SIG-M5 (cell line): ENCODE data around the gene GATAD1.
A peak's percentile ranks its signal among the peaks of the same experiment; 100 is the strongest.
"Not testable (repeated sequence)": the region's sequence is repeated elsewhere in the genome, so short reads cannot be mapped to it uniquely, and the experiment has no call there.

Source experiments
- DNase-seq: peaks from one replicate; lab custom pipeline; 2025; lab: John Stamatoyannopoulos, UW

GATAD1 gene

DNA sequence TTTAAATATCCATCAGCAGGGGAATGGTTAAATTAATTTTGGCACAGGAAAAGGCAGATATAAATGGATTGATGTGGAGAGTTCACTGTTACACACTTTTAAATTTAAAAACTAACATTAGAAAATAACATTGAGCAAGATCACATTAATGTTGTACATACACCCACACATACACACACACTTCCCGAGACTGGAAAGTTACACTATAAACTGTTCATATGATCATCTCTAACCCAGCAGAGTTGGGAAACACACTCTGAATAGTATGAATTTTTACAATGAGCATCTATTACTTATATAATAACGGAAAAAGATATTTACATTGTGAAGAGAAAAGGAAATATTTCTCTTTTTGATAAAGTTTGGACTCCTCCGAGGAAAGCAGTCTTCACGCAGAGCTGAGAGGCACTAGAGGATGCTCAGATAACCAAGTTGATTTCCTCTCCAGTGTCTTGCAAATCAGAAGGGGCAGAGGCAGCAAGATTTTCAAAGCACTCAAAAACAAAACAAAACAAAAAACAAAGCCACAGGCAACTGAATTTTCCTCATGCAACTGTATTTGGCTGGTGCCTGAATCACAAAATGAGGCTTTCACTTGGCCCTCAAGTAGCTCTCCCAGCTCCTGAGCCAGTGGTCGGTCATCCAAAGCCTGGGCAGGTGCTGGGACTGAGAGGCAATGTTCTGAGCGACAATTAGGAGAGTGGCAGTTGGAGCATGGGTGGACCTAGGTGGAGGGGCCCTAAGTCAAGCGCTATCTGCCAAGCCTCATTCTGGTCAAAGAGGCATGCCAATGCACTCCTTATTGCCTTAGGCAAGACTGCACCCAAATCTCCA, 10.5 kb upstream of the GATAD1 start:
- no peak for DNase-seq

GRCh38 chr7:92437956-92438491, 9.3 kb upstream of the GATAD1 start:
- no peak for DNase-seq

- not testable (repeated sequence) for DNase-seq
These were observed 4.6 kb upstream of the GATAD1 start for GRCh38 chr7:92442720-92443119.

- peak; percentile 22 for DNase-seq
These were observed 375 bp upstream of the GATAD1 start for GRCh38 chr7:92446869-92447344.

DNA sequence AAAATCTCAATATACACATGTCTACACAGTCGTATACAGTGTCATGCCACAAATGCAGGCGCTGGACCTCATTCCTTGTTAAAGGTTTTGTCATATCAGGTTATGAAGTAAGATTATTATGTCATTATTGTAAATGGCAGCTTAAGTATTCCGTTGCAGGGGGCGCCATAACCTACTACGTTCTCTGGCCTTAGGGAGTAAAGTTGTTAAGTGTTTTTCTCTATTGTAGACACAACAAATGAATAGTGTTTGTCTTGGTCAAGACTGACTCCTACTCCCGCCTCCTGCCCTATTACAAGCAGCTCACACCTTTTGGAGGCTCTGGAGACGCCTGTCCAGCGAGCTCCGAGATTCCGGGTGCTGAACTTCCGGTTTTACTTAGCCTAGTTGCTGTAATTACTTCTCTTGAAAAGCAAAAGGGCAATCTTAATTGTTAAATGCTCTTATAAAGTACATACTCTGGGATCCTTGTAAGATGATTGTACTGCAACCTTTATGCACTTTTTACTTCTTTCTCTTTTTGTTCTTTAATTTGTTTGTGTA, 994 bp downstream of the GATAD1 start:
- DNase-seq, result no peak

DNA sequence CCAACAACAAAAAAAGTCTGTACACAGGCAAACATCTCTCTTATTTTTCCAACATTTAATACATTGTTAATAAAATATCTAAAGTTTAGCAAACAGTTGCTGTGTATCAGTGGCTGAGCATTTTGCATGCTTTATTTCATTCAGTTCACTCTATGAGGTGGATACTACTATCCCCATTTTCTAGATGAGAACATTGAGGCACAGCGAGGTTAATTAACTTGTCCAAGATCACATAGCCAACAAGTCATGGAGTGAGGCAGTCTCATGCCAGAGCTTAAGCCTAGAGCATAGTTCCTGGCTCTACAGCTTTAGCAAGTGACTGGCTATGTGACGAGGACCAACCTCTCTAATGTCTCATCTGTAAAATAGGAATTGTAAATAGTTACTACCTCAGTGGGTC, 4.4 kb downstream of the GATAD1 start:
- DNase-seq, result no peak

GRCh38 chr7:92456236-92456635, 9.0 kb downstream of the GATAD1 start:
- DNase-seq, result no peak

- no peak for DNase-seq
These were observed 12.8 kb downstream of the GATAD1 start for GRCh38 chr7:92460109-92460508.

GRCh38 chr7:92460510-92460909, 13.2 kb downstream of the GATAD1 start:
- no peak for DNase-seq

- DNase-seq, result no peak
These were observed 14.0 kb downstream of the GATAD1 start for GRCh38 chr7:92461027-92462003.

DNA sequence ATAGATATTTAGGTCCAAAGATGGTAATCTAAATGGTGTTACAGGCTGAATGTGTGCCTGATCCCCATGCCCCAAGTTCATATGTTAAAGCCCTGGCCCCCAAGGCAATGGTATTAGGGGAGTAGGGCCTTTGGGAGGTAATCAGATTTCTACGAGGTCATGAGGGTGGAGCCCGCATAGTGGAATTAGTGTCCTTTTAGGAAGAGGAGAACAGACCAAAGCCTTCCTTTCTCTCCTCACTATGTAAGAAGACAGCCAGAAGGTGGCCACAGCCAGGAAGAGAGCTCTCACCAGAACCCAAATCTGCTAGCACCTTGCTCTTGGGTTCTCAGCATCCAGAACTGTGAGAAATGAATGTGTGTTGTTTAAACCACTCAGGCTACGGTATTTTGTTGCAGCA, 15.3 kb downstream of the GATAD1 start:
- DNase-seq, result no peak

DNA sequence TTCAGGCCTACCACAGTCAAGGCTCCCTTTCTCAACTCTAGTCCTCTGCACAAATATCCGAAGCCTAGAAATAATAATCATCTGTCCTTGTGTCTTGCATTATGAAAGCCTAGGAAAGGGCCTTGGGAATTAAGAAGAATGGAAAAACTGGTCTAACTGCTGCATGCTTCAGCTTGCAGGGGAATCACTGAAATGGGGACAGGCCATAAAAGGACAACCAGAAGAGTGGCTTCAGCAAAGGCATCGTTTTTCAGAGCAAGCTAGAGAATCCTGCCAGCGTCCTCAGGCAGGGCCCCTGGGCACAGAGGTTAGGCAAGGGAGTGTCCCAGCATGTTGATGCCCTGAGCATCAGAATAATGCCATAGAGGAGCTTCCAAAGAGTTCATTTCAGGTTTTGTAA, 17.2 kb downstream of the GATAD1 start:
- no peak for DNase-seq

DNA sequence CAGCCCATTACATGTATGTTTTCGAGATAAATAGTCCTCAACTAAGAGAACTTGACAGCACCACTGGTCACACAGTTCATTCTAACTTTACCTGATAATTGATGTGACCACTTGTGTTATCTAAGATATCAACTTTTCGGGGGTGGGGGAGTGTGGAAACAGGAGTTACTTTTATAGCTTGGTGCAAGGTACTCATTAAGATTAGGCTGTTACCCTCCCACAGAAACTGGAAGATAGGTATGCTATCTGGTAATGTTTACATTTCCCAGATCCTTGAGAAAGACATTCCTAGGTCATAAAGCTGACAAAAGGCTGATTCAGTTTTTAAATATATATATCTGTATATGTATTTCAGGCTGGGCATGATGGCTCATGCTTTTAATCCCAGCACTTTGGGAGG, 19.4 kb downstream of the GATAD1 start:
- DNase-seq, result no peak

DNA sequence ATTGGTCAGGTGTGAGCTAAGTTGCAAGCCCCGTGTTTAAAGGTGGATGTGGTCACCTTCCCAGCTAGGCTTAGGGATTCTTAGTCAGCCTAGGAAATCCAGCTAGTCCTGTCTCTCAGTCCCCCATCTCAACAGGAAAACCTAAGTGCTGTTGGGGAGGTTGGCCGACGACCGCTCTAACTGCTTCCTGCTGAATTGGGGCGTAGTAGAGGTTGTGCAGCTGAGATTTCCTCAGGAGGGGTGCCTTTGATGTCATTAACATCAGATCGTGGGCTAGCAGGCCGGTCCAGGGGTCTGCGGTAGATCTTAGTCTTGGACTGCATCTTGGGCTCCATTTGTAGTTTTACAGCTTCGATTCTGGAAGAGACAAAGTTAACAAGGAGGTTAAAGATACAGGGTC, 21.3 kb downstream of the GATAD1 start:
- not testable (repeated sequence) for DNase-seq

- not testable (repeated sequence) for DNase-seq
These were observed 26.7 kb downstream of the GATAD1 start for GRCh38 chr7:92473989-92474388.

GRCh38 chr7:92475261-92475770, 28.0 kb downstream of the GATAD1 start:
- DNase-seq, result not testable (repeated sequence)

DNA sequence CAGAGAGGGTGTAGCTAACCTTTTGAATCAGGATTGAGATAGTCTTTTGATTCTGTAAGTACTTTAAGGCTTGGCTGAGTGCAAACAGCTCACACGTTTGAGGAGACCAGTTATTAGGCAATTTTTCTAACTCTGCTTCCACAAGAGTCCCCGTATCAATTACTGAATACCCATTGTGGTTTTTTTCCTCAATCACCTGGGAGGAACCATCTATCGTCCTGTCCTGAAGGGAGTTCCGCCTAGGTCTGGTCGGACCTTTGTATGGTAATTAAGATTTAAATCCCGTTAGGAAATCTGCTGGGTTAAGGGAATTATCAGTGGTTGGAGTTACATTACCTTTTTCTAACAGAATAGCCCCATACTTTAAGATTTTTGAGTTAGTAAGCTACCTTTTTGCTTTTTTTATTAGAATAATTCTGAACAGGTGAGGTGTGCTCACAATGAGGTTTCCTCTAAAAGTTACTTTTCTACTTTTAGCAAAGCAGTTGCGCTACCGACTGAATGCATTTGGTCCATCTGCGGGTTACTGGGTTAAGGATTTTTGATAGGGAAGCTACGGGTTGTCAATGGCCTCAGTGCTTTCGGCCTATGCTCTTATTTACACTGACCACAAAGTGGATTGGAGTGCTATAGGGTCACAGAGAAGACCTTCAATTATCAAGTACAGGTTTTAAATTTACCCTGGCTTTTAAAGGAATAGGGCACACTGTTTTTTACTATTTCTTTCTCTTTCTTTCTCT, 28.7 kb downstream of the GATAD1 start:
- DNase-seq, result not testable (repeated sequence)

DNA sequence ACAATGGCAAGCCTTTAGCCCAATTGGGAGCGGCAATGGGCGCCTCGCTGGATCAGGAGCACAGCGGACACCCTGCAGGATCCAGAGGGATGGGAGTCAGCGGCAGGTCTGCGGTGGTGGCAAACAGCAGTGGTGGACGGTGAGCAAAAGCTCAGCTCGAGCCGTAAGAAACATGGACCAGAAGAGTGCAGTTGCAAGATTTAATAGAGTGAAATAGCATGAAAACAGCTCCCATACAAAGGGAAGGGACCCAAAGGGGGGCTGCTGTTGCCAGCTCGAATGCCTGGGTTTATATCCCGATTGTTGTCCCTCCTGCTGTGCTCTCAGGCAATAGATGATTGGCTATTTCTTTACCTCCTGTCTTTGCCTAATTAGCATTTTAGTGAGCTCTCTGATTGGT, 30.4 kb downstream of the GATAD1 start, which contains the start of gene ERVW-1:
ERVW-1 (minus strand) TSS at position 266 of the 400 bp plus-strand sequence. CDS start 7,565 bp downstream, outside the sequence.
- not testable (repeated sequence) for DNase-seq

DNA sequence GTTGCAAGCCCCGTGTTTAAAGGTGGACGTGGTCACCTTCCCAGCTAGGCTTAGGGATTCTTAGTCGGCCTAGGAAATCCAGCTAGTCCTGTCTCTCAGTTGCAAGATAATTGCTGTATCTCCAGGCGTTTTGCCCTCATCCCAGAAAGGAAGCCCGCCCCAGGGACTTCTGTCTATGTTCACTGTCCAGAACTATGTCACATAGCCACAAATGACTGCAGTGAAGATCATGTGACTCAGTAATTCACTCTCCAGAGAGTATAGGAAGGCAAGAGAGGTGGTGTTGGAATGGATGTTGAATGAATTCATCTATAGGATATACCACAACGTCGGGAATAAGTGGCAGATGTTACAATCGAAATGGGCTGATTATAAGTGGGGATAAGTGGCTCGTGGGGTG, 30.8 kb downstream of the GATAD1 start:
- no peak for DNase-seq

GRCh38 chr7:92478711-92479110, 31.4 kb downstream of the GATAD1 start:
- no peak for DNase-seq

GRCh38 chr7:92479146-92479545, 31.9 kb downstream of the GATAD1 start:
- DNase-seq, result not testable (repeated sequence)
